Suprapubic skin (tissue), 4 donors: ENCODE data around the gene CEP170B. TPM values are rescaled to one million over a fixed set of nuclear protein-coding genes. Genes with fewer than 3 reads are reported as not detected.

Source experiments
- DNase-seq, 2 donors: peaks; one replicate each; pipeline ENCODE4 v3.0.0-alpha.2; 2019; ENCODE audit warnings: low spot score in 2 of 2
- H3K27ac ChIP-seq: fragments of 200-600 bp; sonication (generic); one replicate; pipeline ENCODE4 v1.5.1; 2019
- H3K27me3 ChIP-seq: fragments of 200-600 bp; sonication (generic); one replicate; pipeline ENCODE4 v1.5.1; 2019
- H3K36me3 ChIP-seq: fragments of 200-600 bp; sonication (generic); one replicate; pipeline ENCODE4 v1.5.1; 2019
- H3K4me1 ChIP-seq: fragments of 200-600 bp; sonication (generic); one replicate; pipeline ENCODE4 v1.5.1; 2019
- H3K4me3 ChIP-seq: fragments of 200-600 bp; sonication (generic); one replicate; pipeline ENCODE4 v1.5.1; 2019; ENCODE audit warnings: mild to moderate bottlenecking
- H3K9me3 ChIP-seq: fragments of 200-600 bp; sonication (generic); one replicate; pipeline ENCODE4 v1.5.1; 2019
- EP300 ChIP-seq: sonication (generic); formaldehyde crosslinking; IDR thresholded peaks from one replicate; pipeline ENCODE4 v1.6.1; 2017; ENCODE audit warnings: antibody characterized with exemption
- POLR2A ChIP-seq, 2 donors: fragments of 450-650 bp; IDR thresholded peaks; one replicate each; pipeline ENCODE4 v1.6.1; 2017; ENCODE audit warnings: antibody characterized with exemption in 2 of 2, mild to moderate bottlenecking in 2 of 2, moderate library complexity in 2 of 2
- POLR2AphosphoS5 ChIP-seq, 3 donors: sonication (generic); formaldehyde crosslinking; IDR thresholded peaks; one replicate each; pipeline ENCODE4 v1.6.1; 2017; ENCODE audit warnings: antibody characterized with exemption in 3 of 3
- WGBS: methylation state at CpG from one replicate; pipeline ENCODE4 v1.1.5; 2018; 5-methylcytosine and 5-hydroxymethylcytosine counted together
- total RNA-seq, 4 donors: library from RNA; depleted of rRNA; stranded (reverse); fragments of >200 nt; gene quantifications; one replicate each; pipeline ENCODE4 v1.1.0, GENCODE V29; 2016
- TF ChIP-seq, protein P1 (sequence below), 2 donors: fragments of 200-600 bp in 1 of 2; fragments of 450-650 bp in 1 of 2; sonication (generic) in 1 of 2; IDR thresholded peaks; one replicate each; pipeline ENCODE4 v1.5.1; 2016 to 2019; ENCODE audit warnings: antibody characterized with exemption in 2 of 2, mild to moderate bottlenecking in 1 of 2, moderate library complexity in 1 of 2

CEP170B gene
- total RNA-seq, 4 donors from 2014 or later: 53.3 to 70.1 (median 60.4) TPM

DNA sequence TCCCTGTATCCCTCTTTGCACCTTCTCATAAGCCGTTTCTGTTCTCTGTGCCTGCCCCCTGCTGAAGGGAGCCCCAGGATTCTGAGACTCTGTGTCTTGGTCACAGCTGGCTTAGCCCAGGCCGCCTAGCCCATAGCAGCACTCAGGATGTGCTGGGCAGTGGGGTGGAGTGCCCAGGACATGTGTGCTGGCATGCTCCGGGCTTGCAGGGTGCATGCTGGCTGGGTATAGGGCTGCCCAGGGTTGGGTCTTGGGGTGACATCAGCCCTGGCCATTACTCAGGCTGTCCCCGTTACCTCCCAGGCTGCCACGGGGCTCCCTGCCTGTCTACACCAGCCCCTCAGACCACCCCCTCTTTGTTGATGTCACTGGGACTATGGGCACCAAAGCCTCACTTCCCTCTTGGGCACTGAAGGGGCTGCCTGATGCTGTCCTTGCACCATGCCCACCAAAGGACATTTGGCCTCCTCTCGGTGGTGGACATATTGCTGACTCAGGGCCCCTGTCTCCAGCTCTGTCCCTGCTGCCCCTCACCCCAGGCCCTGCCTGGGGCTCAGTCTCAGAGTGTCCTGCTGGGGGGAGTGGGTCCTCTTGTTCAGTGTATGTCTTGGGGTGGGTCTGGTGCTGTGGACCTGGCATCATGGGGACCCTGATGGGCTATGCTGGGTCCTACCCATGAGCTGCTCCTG, 2.4 kb downstream of the CEP170B start:
- H3K9me3 ChIP-seq: no peaks in the 10 kb centered on the region
- peaks cover 36% of the 10 kb centered on the region for H3K4me1 ChIP-seq
- no peaks in the 10 kb centered on the region for H3K27me3 ChIP-seq
- 95% methylated on average over 4 of the region's 6 CpGs for WGBS
- TF ChIP-seq EP300 (no peak), POLR2A (IDR thresholded peaks at IDR 0.05) (no peak), POLR2AphosphoS5 (IDR thresholded peaks at IDR 0.05) (no peak)
- TF ChIP-seq, protein P1, sequence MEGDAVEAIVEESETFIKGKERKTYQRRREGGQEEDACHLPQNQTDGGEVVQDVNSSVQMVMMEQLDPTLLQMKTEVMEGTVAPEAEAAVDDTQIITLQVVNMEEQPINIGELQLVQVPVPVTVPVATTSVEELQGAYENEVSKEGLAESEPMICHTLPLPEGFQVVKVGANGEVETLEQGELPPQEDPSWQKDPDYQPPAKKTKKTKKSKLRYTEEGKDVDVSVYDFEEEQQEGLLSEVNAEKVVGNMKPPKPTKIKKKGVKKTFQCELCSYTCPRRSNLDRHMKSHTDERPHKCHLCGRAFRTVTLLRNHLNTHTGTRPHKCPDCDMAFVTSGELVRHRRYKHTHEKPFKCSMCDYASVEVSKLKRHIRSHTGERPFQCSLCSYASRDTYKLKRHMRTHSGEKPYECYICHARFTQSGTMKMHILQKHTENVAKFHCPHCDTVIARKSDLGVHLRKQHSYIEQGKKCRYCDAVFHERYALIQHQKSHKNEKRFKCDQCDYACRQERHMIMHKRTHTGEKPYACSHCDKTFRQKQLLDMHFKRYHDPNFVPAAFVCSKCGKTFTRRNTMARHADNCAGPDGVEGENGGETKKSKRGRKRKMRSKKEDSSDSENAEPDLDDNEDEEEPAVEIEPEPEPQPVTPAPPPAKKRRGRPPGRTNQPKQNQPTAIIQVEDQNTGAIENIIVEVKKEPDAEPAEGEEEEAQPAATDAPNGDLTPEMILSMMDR (IDR thresholded peaks at IDR 0.05): no peak
- no peak overlapping the region for H3K27ac ChIP-seq
- H3K36me3 ChIP-seq: peaks cover 8% of the 10 kb centered on the region
- peak in 1 of 2 donors; percentile 60 for DNase-seq
- H3K4me3 ChIP-seq: no peak overlapping the region

DNA sequence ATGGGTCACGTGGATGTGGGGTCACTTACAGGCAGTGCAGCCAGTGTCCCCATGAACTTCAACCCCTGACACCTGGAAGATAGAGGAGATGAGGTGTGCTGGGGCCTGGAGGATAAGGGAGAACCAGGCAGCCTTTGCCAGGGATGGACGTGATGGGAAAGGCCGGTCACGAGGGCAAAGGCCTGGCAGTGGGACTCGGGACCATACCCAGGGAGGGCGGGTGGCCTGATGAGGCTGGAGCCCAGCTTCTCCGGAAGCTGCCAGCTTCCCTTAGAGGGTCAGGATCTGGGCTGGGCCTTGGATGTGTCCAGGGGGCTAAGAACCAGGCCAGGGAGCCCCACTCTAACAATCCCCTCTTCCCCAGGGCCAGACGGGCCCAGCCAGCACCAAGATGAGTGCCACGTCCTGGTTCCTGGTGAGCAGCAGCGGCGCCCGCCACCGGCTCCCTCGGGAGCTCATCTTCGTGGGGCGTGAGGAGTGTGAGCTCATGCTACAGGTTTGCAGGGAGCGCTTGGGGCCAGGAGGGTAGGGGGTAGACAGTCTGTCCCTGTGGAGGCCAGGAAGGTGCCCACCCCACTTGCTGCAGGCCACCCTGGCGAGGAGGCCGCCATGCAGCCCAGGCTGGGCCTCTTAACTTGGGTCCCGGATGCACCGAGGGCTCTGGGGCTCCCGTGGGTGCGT, 3.1 kb downstream of the CEP170B start:
- Histone ChIP-seq H3K9me3 (no peaks in the 10 kb centered on the region), H3K4me3 (no peak overlapping the region), H3K36me3 (peaks cover 8% of the 10 kb centered on the region), H3K27me3 (no peaks in the 10 kb centered on the region), H3K27ac (no peak overlapping the region), H3K4me1 (peaks cover 43% of the 10 kb centered on the region)
- DNase-seq: peak in 1 of 2 donors; percentile 61
- TF ChIP-seq EP300 (no peak), POLR2A (IDR thresholded peaks at IDR 0.05) (no peak), POLR2AphosphoS5 (IDR thresholded peaks at IDR 0.05) (no peak)
- TF ChIP-seq, protein P1 (IDR thresholded peaks at IDR 0.05): no peak
- WGBS: 90% methylated on average over 9 of the region's 23 CpGs

DNA sequence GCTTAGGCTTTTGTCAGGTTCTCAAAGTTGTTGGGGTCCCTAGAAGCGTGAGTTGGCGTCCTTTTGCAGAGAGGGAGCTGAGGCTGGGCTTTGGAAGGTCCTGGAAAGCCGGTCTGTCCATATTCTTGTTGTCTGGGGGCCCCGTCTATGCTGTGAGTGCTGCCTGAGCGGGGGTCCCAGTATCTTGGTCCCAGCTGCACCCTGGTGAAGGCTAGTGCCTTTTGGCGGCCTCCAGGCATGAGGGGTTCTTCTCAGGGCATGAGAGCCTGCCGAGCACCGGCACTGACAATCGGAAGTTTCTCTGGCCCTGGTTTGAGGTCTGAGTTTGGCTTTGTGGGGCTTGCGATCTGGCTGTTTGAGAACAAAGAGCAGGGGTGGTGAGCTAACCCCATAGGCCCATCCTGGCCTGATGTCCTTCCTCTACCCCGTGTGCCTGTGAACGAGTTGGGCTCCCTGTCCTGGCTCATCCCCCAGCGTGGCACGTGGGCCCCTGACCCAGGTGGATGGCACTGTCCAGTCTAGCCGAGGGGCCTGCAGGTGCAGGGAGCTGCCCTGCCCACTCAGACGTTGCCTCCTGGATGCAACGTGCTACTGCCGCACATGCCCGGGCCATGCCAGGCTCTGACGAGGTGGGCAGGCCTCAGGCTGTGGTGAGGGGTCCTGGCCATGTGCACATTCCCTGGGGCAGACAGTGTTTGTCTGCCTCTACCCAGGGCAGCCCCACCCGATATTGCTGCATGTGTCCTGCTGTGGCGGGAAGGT, 3.9 kb downstream of the CEP170B start:
- H3K27ac ChIP-seq: no peak overlapping the region
- no peaks in the 10 kb centered on the region for H3K27me3 ChIP-seq
- no peak for DNase-seq
- H3K36me3 ChIP-seq: peaks cover 8% of the 10 kb centered on the region
- no peak overlapping the region for H3K4me3 ChIP-seq
- 100% methylated on average over 3 of the region's 22 CpGs for WGBS
- no peaks in the 10 kb centered on the region for H3K9me3 ChIP-seq
- TF ChIP-seq POLR2A (IDR thresholded peaks at IDR 0.05) (no peak), EP300 (no peak), POLR2AphosphoS5 (IDR thresholded peaks at IDR 0.05) (no peak)
- TF ChIP-seq, protein P1 (IDR thresholded peaks at IDR 0.05): no peak
- peaks cover 46% of the 10 kb centered on the region for H3K4me1 ChIP-seq

DNA sequence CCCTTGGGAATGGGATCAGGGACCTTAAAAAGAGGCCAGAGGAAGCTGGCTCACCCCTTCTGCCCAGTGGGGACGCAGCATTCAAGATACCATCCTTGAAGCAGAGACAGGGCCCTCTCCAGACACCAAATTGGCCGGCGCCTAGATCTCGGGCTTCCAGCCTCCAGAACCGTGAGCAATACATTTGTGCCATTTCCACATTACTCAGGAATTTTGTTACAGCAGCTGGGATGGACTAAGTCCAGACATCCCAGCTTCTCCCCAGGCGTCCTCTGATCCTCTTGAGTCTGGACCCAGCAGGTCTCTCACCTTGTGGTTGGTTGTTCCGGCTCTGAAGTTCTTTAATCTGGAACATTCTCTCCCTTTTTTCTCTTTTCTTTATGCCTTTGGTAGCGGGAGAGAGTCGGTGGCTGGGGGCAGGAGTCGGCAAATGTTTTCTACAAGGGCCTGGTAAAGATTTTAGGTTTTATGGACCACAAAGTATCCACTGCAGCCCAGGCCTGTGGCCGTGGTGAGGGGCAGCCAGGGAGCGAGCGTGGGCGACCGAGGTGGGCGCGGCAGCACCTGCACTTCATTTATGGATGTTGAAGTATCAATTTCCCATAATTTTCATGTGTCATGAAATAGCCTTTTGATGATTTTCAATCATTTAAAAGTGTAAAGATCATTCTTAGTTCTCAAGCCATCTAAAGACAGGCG, 4.8 kb downstream of the CEP170B start:
- no peak for TF ChIP-seq POLR2AphosphoS5 (IDR thresholded peaks at IDR 0.05)
- TF ChIP-seq, protein P1 (IDR thresholded peaks at IDR 0.05): no peak
- TF ChIP-seq POLR2A (IDR thresholded peaks at IDR 0.05): no peak
- TF ChIP-seq EP300: no peak
- Histone ChIP-seq H3K4me3 (no peak overlapping the region), H3K27ac (no peak overlapping the region), H3K4me1 (peaks cover 46% of the 10 kb centered on the region), H3K27me3 (no peaks in the 10 kb centered on the region), H3K9me3 (no peaks in the 10 kb centered on the region), H3K36me3 (peaks cover 8% of the 10 kb centered on the region)
- DNase-seq: no peak
- WGBS: 92% methylated on average over 18 of the region's 18 CpGs
